Spleen (tissue), 11 donors: Measurements from ENCODE around the gene INO80D. TPM values are rescaled to one million over a fixed set of nuclear protein-coding genes. Genes with fewer than 3 reads are reported as not detected.
"Not testable (repeated sequence)": the region's sequence is repeated elsewhere in the genome, so short reads cannot be mapped to it uniquely, and the experiment has no call there.

ENCODE experiments used
- DNase-seq: peaks from one replicate; pipeline ENCODE4 v3.0.0-alpha.2; 2020
- H3K27ac ChIP-seq, 8 donors: fragments of 200-600 bp; sonication (generic) in 7 of 8; 1 replicate in 4 of 8; 2 replicates in 4 of 8; pipeline versions ENCODE4 v1.5.0 to v1.8.0; 2016 to 2021; ENCODE audit warnings: inconsistent platforms in 4 of 8, mild to moderate bottlenecking in 4 of 8, moderate library complexity in 1 of 8
- H3K27me3 ChIP-seq, 7 donors: fragments of 200-600 bp; sonication (generic) in 6 of 7; replicated peaks in 1 of 7; 1 replicate in 4 of 7; 2 replicates in 3 of 7; pipeline versions ENCODE4 v1.5.0 to v1.8.0; 2016 to 2021; ENCODE audit warnings: inconsistent platforms in 3 of 7, mild to moderate bottlenecking in 1 of 7
- H3K36me3 ChIP-seq, 6 donors: fragments of 200-600 bp; sonication (generic) in 5 of 6; 1 replicate in 4 of 6; 2 replicates in 2 of 6; pipeline versions ENCODE4 v1.5.0 to v1.8.0; 2016 to 2021; ENCODE audit warnings: inconsistent platforms in 2 of 6
- H3K4me1 ChIP-seq, 6 donors: fragments of 200-600 bp; sonication (generic) in 5 of 6; 1 replicate in 3 of 6; 2 replicates in 3 of 6; pipeline versions ENCODE4 v1.5.0 to v1.8.0; 2016 to 2021; ENCODE audit warnings: inconsistent platforms in 3 of 6
- H3K4me3 ChIP-seq, 8 donors: fragments of 200-600 bp; sonication (generic) in 7 of 8; 1 replicate in 4 of 8; 2 replicates in 4 of 8; pipeline versions ENCODE4 v1.5.0 to v1.8.0; 2016 to 2021; ENCODE audit warnings: inconsistent platforms in 4 of 8, mild to moderate bottlenecking in 4 of 8, moderate library complexity in 2 of 8
- H3K9me3 ChIP-seq, 8 donors: fragments of 200-600 bp; sonication (generic) in 7 of 8; 1 replicate in 4 of 8; 2 replicates in 4 of 8; pipeline versions ENCODE4 v1.5.0 to v1.8.0; 2016 to 2021; ENCODE audit warnings: inconsistent platforms in 4 of 8
- CTCF ChIP-seq, 11 experiments: fragments of 200-600 bp in 7 of 11; fragments of 450-650 bp in 4 of 11; sonication (generic) in 4 of 11; IDR thresholded peaks in 8 of 11; conservative IDR thresholded peaks in 3 of 11; 1 replicate in 7 of 11; 2 replicates in 4 of 11; pipeline versions ENCODE4 v1.4.0 to v1.8.0; 2016 to 2021; ENCODE audit warnings: antibody characterized with exemption in 11 of 11, inconsistent platforms in 4 of 11, mild to moderate bottlenecking in 1 of 11
- POLR2A ChIP-seq, 3 donors: fragments of 450-650 bp; IDR thresholded peaks; one replicate each; pipeline ENCODE4 v1.5.1; 2017; ENCODE audit warnings: antibody characterized with exemption in 3 of 3, mild to moderate bottlenecking in 1 of 3
- POLR2AphosphoS5 ChIP-seq, 3 donors: sonication (generic); formaldehyde crosslinking; IDR thresholded peaks; one replicate each; pipeline ENCODE4 v1.5.1; 2017; ENCODE audit warnings: antibody characterized with exemption in 3 of 3
- WGBS, 5 donors: extraction: QIAGEN DNeasy Blood & Tissue Kit in 3 of 5; methylation state at CpG; one replicate each; pipeline versions ENCODE4 v1.1.5 to v1.1.7; 2013 to 2018; 5-methylcytosine and 5-hydroxymethylcytosine counted together
- intact Hi-C: fragments of 100-400 bp; cut with DNase I; formaldehyde crosslinking; loops from one replicate; pipeline ENCODE4 v1.15.0; 2023; ENCODE audit warnings: low total_unique reads
- polyA plus RNA-seq, 3 donors: library from polyadenylated mRNA; stranded (reverse); fragments of 200-250 nt; gene quantifications; one replicate each; pipeline ENCODE4 v1.2.1, GENCODE V29; 2013
- total RNA-seq, 7 donors: library from RNA; depleted of rRNA in 3 of 7; stranded (reverse); fragments of >200 nt in 3 of 7; fragmentation: NEBNext Ultra II Directional in 4 of 7; extraction: Animal tissue kit (Norgen Biotek cat#: 25700) in 4 of 7; gene quantifications; one replicate each; pipeline versions ENCODE4 v1.1.0 to v1.2.1, GENCODE V29; 2016 to 2021
- donor health status: healthy with polysubstance abuse.
- donor health status: DM: no; HTN: no; CAD: no; lungs with moderate emphysema.
- donor health status: DM: no; HTN: no; CAD: no.
- donor health status: Bipolar disorder and iron deficiency.
- donor health status: healthy.
- donor health status: DM: no; HTN: no; CAD: no.
- donor health status: DM: yes; HTN: yes; CAD: no.

INO80D gene
- total and polyA plus RNA-seq, 10 donors, result 1.6 to 39.8 (median 29.1) TPM

- Histone ChIP-seq H3K27ac (no peak overlapping the region), H3K36me3 (peaks cover 6 to 88% (median 16%) of the 10 kb centered on the region in 6 donors), H3K4me1 (peaks cover 0 to 21% (median 9%) of the 10 kb centered on the region in 6 donors), H3K9me3 (no peaks in the 10 kb centered on the region), H3K27me3 (no peaks in the 10 kb centered on the region), H3K4me3 (no peak overlapping the region)
- intact Hi-C loops, result no loop called here
- DNase-seq, result no peak
- WGBS, 5 donors, result 89 to 96% (median 91%) methylated on average over 6 of the region's 6 CpGs
- no peak for TF ChIP-seq POLR2AphosphoS5 (IDR thresholded peaks at IDR 0.05)
- TF ChIP-seq CTCF (IDR thresholded peaks at IDR 0.05 in 8 of 11, conservative IDR thresholded peaks at IDR 0.05 in 3 of 11), result no peak
- no peak for TF ChIP-seq POLR2A (IDR thresholded peaks at IDR 0.05)
Observed at GRCh38 chr2:206051912-206052311, 34.1 kb downstream of the INO80D start.

- no peak for TF ChIP-seq POLR2AphosphoS5 (IDR thresholded peaks at IDR 0.05)
- no peak for TF ChIP-seq POLR2A (IDR thresholded peaks at IDR 0.05)
- TF ChIP-seq CTCF (IDR thresholded peaks at IDR 0.05 in 8 of 11, conservative IDR thresholded peaks at IDR 0.05 in 3 of 11), result no peak
- Histone ChIP-seq H3K27me3 (no peaks in the 10 kb centered on the region), H3K36me3 (peaks cover 4 to 88% (median 16%) of the 10 kb centered on the region in 6 donors), H3K4me3 (no peak overlapping the region), H3K9me3 (no peaks in the 10 kb centered on the region), H3K27ac (no peak overlapping the region), H3K4me1 (peaks cover 0 to 10% (median 0%) of the 10 kb centered on the region in 6 donors)
- WGBS, 5 donors, result 45 to 64% (median 54%) methylated on average over 1 of the region's 1 CpG
- DNase-seq, result no peak
- intact Hi-C loops, result no loop called here
Observed at GRCh38 chr2:206049392-206049791, 36.6 kb downstream of the INO80D start.

- WGBS, 5 donors, result 88 to 100% (median 94%) methylated on average over 1 of the region's 1 CpG
- Histone ChIP-seq H3K4me3 (no peak overlapping the region), H3K27ac (no peak overlapping the region), H3K4me1 (peaks cover 0 to 23% (median 0%) of the 10 kb centered on the region in 6 donors), H3K27me3 (no peaks in the 10 kb centered on the region), H3K9me3 (no peaks in the 10 kb centered on the region), H3K36me3 (peaks cover 8 to 95% (median 28%) of the 10 kb centered on the region in 6 donors)
- DNase-seq, result no peak
- TF ChIP-seq POLR2A (IDR thresholded peaks at IDR 0.05) (no peak), CTCF (IDR thresholded peaks at IDR 0.05 in 8 of 11, conservative IDR thresholded peaks at IDR 0.05 in 3 of 11) (no peak), POLR2AphosphoS5 (IDR thresholded peaks at IDR 0.05) (no peak)
- intact Hi-C loops, result no loop called here
Observed at GRCh38 chr2:206045251-206045650, 40.7 kb downstream of the INO80D start.

- intact Hi-C loops, result no loop called here
- WGBS, 5 donors, result 89% methylated on average over 5 of the region's 5 CpGs
- no peak for TF ChIP-seq CTCF (IDR thresholded peaks at IDR 0.05 in 8 of 11, conservative IDR thresholded peaks at IDR 0.05 in 3 of 11)
- TF ChIP-seq POLR2AphosphoS5 (IDR thresholded peaks at IDR 0.05), result no peak
- TF ChIP-seq POLR2A (IDR thresholded peaks at IDR 0.05), result no peak
- Histone ChIP-seq H3K36me3 (peaks cover 8 to 95% (median 21%) of the 10 kb centered on the region in 6 donors), H3K27ac (no peak overlapping the region), H3K4me1 (peaks cover 0 to 13% (median 0%) of the 10 kb centered on the region in 6 donors), H3K9me3 (no peaks in the 10 kb centered on the region), H3K27me3 (no peaks in the 10 kb centered on the region), H3K4me3 (no peak overlapping the region)
- no peak for DNase-seq
Observed at GRCh38 chr2:206040525-206040924, 45.4 kb downstream of the INO80D start.

- H3K9me3 ChIP-seq, result peaks cover 0 to 15% (median 5%) of the 10 kb centered on the region in 8 donors
- H3K27me3 ChIP-seq, H3K4me1 ChIP-seq, DNase-seq, H3K27ac ChIP-seq, intact Hi-C loops, H3K4me3 ChIP-seq: not testable (repeated sequence)
- peaks cover 0 to 76% (median 23%) of the 10 kb centered on the region in 6 donors for H3K36me3 ChIP-seq
- WGBS, 5 donors, result 90 to 96% (median 94%) methylated on average over 3 of the region's 3 CpGs
Observed at GRCh38 chr2:206035393-206035792, 50.6 kb downstream of the INO80D start.

GRCh38 chr2:206033452-206033851, 52.5 kb downstream of the INO80D start:
- H3K27ac ChIP-seq, DNase-seq, intact Hi-C loops, H3K4me3 ChIP-seq, H3K27me3 ChIP-seq, H3K4me1 ChIP-seq: not testable (repeated sequence)
- Histone ChIP-seq H3K9me3 (peaks cover 0 to 15% (median 5%) of the 10 kb centered on the region in 8 donors), H3K36me3 (peaks cover 0 to 77% (median 21%) of the 10 kb centered on the region in 6 donors)
- 81 to 100% (median 86%) methylated on average over 1 of the region's 1 CpG for WGBS, 5 donors
